GM19099 (cell line): ENCODE data around the gene SMU1.

Experiments
- POLR2A ChIP-seq: IDR thresholded peaks from 3 replicates; pipeline ENCODE4 v1.6.1; 2011; ENCODE audit warnings: low read depth; ENCODE audit not compliant: insufficient read length; ENCODE audit errors: extremely low read depth

The SMU1 gene

GRCh38 chr9:33042473-33042872 is 34.0 kb downstream of the SMU1 start:
- TF ChIP-seq POLR2A = no peak

DNA sequence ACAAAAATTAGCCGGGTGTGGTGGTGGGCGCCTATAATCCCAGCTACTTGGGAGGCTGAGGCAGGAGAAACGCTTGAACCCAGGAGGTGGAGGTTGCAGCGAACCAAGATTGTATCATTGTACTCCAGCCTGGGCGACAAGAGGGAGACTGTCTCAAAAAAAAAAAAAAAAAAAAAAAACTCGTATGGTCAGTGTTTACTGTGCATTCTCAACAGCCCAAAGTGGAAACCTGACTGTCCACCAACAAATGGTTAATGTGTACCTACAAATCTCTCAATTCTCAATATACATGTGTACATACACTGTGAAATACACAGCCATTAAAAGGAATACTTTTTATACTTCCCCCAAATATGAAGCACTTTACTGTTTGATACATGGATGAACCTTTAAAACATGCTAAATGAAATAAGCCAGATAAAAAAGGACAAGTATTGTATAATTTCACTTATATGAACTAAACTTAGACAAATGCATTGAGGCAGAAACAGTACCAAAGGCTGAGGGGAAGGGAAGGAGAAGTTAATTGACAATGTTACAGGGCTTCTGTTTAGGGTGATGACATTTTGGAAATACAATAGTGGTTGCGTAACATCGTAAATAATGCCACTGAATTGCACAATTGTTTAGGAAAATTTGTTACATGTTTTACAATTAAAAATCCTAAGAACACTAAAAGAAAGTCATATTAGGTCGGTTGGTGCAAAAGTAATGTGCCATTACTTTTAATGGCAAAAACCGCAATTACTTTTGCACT is 34.9 kb downstream of the SMU1 start:
- no peak for TF ChIP-seq POLR2A

DNA sequence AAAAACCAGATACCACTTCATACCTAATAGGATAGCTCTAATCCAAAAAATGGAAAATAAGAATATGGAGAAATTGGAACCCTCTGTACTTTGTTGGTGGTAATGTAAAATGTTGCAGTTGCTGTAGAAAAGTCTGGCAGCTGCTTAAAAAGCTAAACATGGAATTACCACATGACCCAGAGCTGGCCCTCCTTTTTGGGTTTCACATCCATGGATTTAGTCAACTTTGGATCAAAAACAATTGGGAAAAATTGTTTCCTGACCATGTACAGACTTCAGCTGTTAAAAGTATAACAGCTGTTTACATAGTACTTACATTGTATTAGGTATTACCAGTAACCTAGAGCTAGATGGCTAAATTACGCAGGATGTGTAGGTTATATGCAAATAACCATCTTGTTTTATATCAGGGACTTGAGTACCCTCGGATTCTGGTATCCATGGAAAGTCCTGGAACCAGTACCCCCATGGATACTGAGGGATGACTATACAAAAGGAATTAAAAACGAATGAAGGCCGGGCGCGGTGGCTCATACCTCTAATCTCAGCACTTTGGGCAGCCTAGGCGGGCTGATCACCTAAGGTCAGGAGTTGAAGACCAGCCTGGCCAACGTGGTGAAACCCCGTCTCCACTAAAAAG is 35.6 kb downstream of the SMU1 start:
- TF ChIP-seq POLR2A = no peak

GRCh38 chr9:33032865-33033264 is 43.6 kb downstream of the SMU1 start:
- TF ChIP-seq POLR2A = no peak

DNA sequence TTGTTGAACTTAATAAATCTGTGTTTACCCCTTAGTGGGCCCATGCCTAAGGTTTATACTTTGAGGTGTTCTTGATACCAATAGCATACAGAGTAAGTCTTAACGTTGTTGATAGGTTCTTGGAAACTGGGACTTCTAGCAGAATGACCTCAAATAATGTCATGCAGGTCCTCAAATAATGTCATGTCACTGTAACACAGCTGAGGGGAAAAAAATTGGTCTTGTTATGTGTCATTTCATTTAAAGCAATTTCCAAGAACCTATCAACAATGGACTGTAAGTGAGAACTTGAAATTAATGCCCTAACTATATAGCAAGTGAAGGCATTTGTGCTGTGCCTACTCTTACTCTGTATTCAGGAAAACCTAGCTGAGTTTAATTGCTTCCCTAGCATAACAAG is 44.2 kb downstream of the SMU1 start:
- TF ChIP-seq POLR2A = no peak

DNA sequence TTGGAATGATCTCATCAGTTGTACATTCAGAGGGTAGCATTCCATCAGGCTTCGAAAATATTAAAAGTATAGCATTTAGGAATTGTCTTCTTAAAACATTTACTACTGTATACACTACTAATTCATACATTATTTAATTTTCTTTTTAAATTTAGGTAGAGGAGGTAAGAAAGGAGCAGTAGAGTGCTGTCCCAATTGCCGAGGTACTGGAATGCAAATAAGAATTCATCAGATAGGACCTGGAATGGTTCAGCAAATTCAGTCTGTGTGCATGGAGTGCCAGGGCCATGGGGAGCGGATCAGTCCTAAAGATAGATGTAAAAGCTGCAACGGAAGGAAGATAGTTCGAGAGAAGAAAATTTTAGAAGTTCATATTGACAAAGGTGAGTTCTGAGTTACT is 46.2 kb downstream of the SMU1 start:
- no peak for TF ChIP-seq POLR2A

DNA sequence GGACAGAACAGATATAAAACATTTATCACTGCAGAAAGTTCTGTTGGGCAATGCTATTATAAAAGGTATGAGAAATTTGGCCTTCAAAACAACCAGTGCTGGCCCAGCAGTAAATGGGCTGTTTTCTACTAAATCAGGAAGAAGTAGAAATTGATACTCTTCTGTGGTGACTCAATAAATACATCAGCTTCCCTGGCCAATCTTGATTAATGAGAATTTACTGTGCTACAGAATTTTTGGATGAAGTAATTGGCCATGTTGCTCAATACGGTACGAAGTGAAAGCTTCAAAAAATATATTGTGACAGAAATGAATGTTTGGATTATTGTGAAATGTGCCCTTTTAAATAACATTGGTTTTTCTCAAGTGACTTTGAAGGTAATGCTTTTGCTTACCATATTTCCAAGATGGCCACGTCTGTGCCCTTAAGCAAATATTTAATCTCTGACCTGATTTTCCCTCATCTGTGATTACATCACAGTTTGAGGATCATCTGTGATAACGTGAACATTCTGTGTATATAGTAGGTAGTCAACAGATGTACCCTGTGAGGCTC is 47.2 kb downstream of the SMU1 start:
- TF ChIP-seq POLR2A = no peak

DNA sequence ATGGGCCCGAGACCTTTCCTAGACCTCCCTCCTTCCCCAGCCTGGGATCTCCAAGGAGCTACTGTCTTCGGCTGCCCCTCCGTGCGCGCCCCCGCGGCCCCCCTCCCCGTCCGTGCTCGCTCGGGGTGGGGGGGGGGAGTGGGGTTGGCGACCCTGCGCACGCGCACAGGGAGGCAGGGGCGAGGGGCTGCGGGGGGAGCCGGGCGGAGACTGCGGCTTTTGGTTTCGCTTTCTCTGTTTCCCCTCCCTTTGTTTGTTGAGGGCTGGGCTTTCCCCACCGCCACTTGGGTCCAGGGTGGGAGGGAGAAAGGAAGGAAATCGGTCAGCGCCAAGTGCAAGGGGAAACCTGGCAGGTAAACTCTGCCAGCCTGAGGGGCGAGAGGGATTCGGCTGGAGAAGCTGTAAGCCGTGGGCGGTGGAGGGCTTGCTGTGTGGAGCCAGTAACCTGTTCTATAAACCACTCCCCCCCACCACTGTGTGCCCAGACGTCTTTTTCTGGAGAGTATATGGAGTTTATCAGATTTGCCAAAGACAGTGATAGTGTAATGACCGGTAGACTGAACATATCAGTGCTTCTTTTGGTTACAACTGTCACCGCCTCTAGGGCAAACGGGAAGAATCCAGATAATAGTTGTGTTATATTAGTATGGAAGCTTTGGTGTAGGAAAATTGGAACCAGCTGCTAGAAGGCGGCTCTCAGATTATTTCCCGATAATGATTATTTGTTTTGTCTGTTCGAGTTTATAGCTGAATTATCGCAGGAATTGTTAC is 50.7 kb downstream of the SMU1 start:
- no peak for TF ChIP-seq POLR2A

- TF ChIP-seq POLR2A = peak; percentile 100
Observed at GRCh38 chr9:33024966-33025571, 51.4 kb downstream of the SMU1 start, which contains the start of gene DNAJA1. DNAJA1 (plus strand) TSS chr9:33025273; CDS start chr9:33026485, 1,212 bp downstream.

GRCh38 chr9:33024126-33024965 is 52.1 kb downstream of the SMU1 start:
- TF ChIP-seq POLR2A = no peak

GRCh38 chr9:33023661-33024060 is 52.8 kb downstream of the SMU1 start:
- no peak for TF ChIP-seq POLR2A

- TF ChIP-seq POLR2A = no peak
Observed at GRCh38 chr9:33022755-33023154, 53.7 kb downstream of the SMU1 start.

DNA sequence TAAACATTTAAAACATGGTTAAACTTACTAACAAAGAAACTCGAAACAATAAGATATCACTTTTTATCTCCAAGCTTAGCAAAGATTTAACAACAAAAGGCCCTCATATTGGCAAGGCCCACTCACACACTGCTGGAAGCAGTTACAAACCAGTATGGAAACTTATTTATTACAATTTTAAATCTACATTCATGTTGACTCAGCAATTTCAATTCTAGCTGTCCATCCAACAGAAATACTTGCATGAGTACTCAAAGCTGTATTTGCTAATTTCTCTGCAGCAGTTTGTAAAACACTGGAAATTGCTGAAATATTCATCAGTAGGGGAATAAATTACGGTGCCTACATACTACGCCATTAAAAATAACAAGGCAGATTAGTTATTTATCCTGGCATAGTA is 54.2 kb downstream of the SMU1 start:
- TF ChIP-seq POLR2A = no peak

DNA sequence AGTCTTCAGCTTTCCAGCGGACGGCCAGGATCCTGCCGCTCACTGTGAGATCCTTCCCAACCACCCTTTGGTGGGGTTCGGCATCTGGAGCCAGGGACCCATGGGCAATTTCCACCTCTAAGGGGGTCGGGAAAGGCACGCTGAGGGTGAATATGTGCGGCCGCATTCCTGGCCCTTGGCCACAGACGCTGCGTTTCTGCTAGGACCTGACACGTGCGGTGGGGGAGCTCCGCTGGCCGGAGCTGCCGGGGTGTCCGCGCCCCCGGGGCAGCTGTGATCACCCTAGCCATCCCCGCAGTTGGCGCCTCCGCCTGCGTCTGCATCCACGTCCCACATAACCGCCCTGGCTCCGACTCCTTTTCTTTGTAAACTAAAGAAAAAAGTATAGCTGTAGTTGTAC is 56.7 kb downstream of the SMU1 start:
- no peak for TF ChIP-seq POLR2A
